Measurements from ENCODE around the gene TOX2. TPM values are rescaled to one million over a fixed set of nuclear protein-coding genes. Genes with fewer than 3 reads are reported as not detected.

The TOX2 gene
- total and polyA plus RNA-seq, 2 of the 8 experiments (the other 6 are each of a cell fraction or from before 2014, with no cell fraction given), result 1.8 to 3.4 TPM

DNA sequence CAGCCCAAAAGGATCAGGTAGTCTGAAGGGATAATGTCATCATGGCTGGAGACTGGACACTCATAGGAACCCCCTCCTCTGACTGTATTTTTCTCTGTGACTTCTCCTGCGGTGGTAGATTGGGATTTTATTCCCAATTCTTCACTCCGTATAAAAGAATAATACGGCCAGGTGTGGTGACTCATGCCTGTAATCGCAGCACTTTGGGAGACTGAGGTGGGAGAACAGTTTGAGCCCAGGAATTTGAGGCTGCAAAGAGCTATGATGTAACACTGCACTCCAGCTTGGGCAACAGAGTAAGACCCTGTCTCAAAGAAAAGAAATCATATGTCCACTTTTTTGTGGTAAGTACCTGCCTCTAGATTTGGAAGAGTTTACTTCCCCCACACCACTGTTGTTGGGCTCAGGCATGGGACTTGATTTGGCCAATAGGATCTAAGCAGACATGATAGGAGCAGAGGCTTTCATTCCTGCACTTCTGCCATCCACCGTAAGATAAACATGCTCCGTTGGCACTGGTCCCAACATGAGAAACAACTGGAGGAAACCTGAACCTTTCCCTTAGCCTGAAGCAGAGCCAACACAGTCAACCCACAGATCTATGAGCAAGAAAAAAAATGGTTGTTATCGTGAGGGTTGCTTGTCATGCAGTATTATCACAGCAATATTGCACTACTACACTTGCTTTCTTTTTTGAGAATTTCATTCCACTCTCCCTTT is 190.3 kb downstream of the TOX2 start (continued):
- TF ChIP-seq SAP30 (IDR thresholded peaks at IDR 0.05; ENCODE audit: insufficient read depth, insufficient replicate concordance, low read length), result no peak
- TF ChIP-seq TBP (IDR thresholded peaks at IDR 0.05; ENCODE audit: low read depth, low read length), result no peak
- no peak for TF ChIP-seq RAD21 (IDR thresholded peaks at IDR 0.05 in 1 of 2, conservative IDR thresholded peaks at IDR 0.05 in 1 of 2; ENCODE audit: low read depth in 2 of 2, low read length in 2 of 2)

Data from H1 (cell line).